IMR-90 (cell line): ENCODE results near the gene EEF2K. TPM values are rescaled to one million over a fixed set of nuclear protein-coding genes. Genes with fewer than 3 reads are reported as not detected.

Experiments
- ATAC-seq: fragments of 200-7000 bp; cut with Tn5 transposase; 2 replicates; pipeline ENCODE4 v1.9.1; 2020; ENCODE audit warnings: low read depth, mild to moderate bottlenecking, moderate library complexity
- BruUV-seq: library from RNA; stranded (reverse); fragments of 400-500 nt; replicated peaks from 2 replicates; lab custom pipeline; 2021; lab: Mats Ljungman, UMichigan
- CTCF ChIA-PET: fragments of 300-600 bp; formaldehyde crosslinking; extraction: SDS; loops from one replicate; lab custom pipeline; 2021; ENCODE audit warnings: antibody characterized with exemption; lab: Yijun Ruan, JAX
- POLR2A ChIA-PET: fragments of 300-600 bp; sonication (Branson Sonifier 250); formaldehyde crosslinking; loops from one replicate; lab custom pipeline; 2022; ENCODE audit warnings: antibody characterized with exemption; ENCODE audit not compliant: unreplicated experiment; lab: Charles Lee
- DNase-seq: peaks from one replicate; pipeline ENCODE4 v3.0.0; 2013
- H2AFZ ChIP-seq: replicated peaks from 2 replicates; pipeline ENCODE3; 2013; ENCODE audit warnings: low read length, mild to moderate bottlenecking; ENCODE audit not compliant: poor library complexity
- H2AK5ac ChIP-seq: 2 replicates; pipeline ENCODE4 v1.6.1; 2013; ENCODE audit warnings: low read depth, low read length, inconsistent platforms
- H2AK9ac ChIP-seq: replicated peaks from 2 replicates; pipeline ENCODE3; 2013; ENCODE audit warnings: mild to moderate bottlenecking, low read depth, low read length, moderate library complexity; ENCODE audit not compliant: poor library complexity
- H2BK120ac ChIP-seq: 2 replicates; pipeline ENCODE4 v1.6.1; 2013; ENCODE audit warnings: low read depth, low read length, inconsistent platforms
- H2BK15ac ChIP-seq: 3 replicates; pipeline ENCODE4 v1.6.1; 2013; ENCODE audit warnings: low read depth, low read length, inconsistent platforms
- H2BK20ac ChIP-seq: 2 replicates; pipeline ENCODE4 v1.6.1; 2013; ENCODE audit warnings: low read depth, mild to moderate bottlenecking, inconsistent platforms, low read length, moderate library complexity
- H2BK5ac ChIP-seq: 2 replicates; pipeline ENCODE4 v1.6.1; 2013; ENCODE audit warnings: mild to moderate bottlenecking, low read depth, low read length, inconsistent platforms; ENCODE audit not compliant: poor library complexity, severe bottlenecking
- H3K14ac ChIP-seq: replicated peaks from 2 replicates; pipeline ENCODE4 v1.6.1; 2013; ENCODE audit warnings: low read depth, low read length, inconsistent platforms
- H3K18ac ChIP-seq: 2 replicates; pipeline ENCODE4 v1.6.1; 2013; ENCODE audit warnings: low read depth, low read length, control low read depth
- H3K23ac ChIP-seq: 2 replicates; pipeline ENCODE4 v1.6.1; 2013; ENCODE audit warnings: low read depth, low read length, inconsistent platforms
- H3K27ac ChIP-seq: 2 replicates; pipeline ENCODE4 v1.5.1; 2013; ENCODE audit warnings: mild to moderate bottlenecking, control low read depth, low read length; ENCODE audit not compliant: insufficient read depth
- H3K27me3 ChIP-seq: 2 replicates; pipeline ENCODE4 v1.6.1; 2013; ENCODE audit warnings: low read length; ENCODE audit not compliant: control insufficient read depth, insufficient read depth
- H3K36me3 ChIP-seq: 2 replicates; pipeline ENCODE4 v1.6.1; 2013; ENCODE audit warnings: low read length, mixed read lengths; ENCODE audit not compliant: control insufficient read depth, insufficient read depth
- H3K4ac ChIP-seq: 2 replicates; pipeline ENCODE4 v1.6.1; 2013; ENCODE audit warnings: low read depth, low read length, inconsistent platforms
- H3K4me1 ChIP-seq: 2 replicates; pipeline ENCODE4 v1.6.1; 2013; ENCODE audit warnings: low read length, mixed read lengths; ENCODE audit not compliant: control insufficient read depth, insufficient read depth
- H3K4me2 ChIP-seq: 2 replicates; pipeline ENCODE4 v1.6.1; 2013; ENCODE audit warnings: low read depth, mild to moderate bottlenecking, control low read depth, low read length, moderate library complexity
- H3K4me3 ChIP-seq: 2 replicates; pipeline ENCODE4 v1.5.1; 2013; ENCODE audit warnings: low read depth, mild to moderate bottlenecking, control low read depth, low read length, moderate library complexity; ENCODE audit not compliant: insufficient read depth
- H3K56ac ChIP-seq: 2 replicates; pipeline ENCODE4 v1.6.1; 2013; ENCODE audit warnings: low read length, inconsistent platforms; ENCODE audit not compliant: insufficient read depth; ENCODE audit errors: extremely low read depth
- H3K79me1 ChIP-seq, 2 experiments: 2 replicates each; pipeline ENCODE4 v1.6.1; 2013; ENCODE audit warnings: low read length in 2 of 2, inconsistent platforms in 1 of 2, low read depth in 1 of 2
- H3K9ac ChIP-seq: 2 replicates; pipeline ENCODE4 v1.6.1; 2013; ENCODE audit warnings: low read depth, low read length, control low read depth
- H3K9me1 ChIP-seq: 2 replicates; pipeline ENCODE4 v1.6.1; 2013; ENCODE audit warnings: low read length, inconsistent platforms; ENCODE audit not compliant: insufficient read depth
- H3K9me3 ChIP-seq: 2 replicates; pipeline ENCODE4 v1.6.1; 2013; ENCODE audit warnings: low read length; ENCODE audit not compliant: control insufficient read depth, insufficient read depth
- H4K20me1 ChIP-seq: 2 replicates; pipeline ENCODE4 v1.6.1; 2013; ENCODE audit warnings: low read length, inconsistent platforms; ENCODE audit not compliant: insufficient read depth
- H4K5ac ChIP-seq: 2 replicates; pipeline ENCODE4 v1.6.1; 2013; ENCODE audit warnings: mild to moderate bottlenecking, low read depth, low read length, control low read depth
- H4K8ac ChIP-seq, 2 experiments: 2 replicates each; pipeline ENCODE4 v1.6.1; 2013; ENCODE audit warnings: low read depth in 2 of 2, low read length in 2 of 2, control low read depth in 1 of 2, inconsistent platforms in 1 of 2
- H4K91ac ChIP-seq: 2 replicates; pipeline ENCODE4 v1.6.1; 2013; ENCODE audit warnings: low read depth, low read length, inconsistent platforms; ENCODE audit not compliant: insufficient read depth
- BHLHE40 ChIP-seq: fragments of 150-350 bp; IDR thresholded peaks from 2 replicates; pipeline ENCODE4 v1.6.1; 2016; ENCODE audit warnings: mild to moderate bottlenecking, low read depth, low read length
- CEBPB ChIP-seq: IDR thresholded peaks from 2 replicates; pipeline ENCODE4 v1.6.1; 2012; ENCODE audit warnings: low read depth, low read length, improper control_type of control experiment
- CHD1 ChIP-seq: IDR thresholded peaks from 2 replicates; pipeline ENCODE4 v1.6.1; 2012; ENCODE audit warnings: low read depth, low read length, improper control_type of control experiment
- MXI1 ChIP-seq: IDR thresholded peaks from 2 replicates; pipeline ENCODE4 v1.6.1; 2012; ENCODE audit warnings: low read depth, mild to moderate bottlenecking, low read length, moderate library complexity, borderline replicate concordance
- RAD21 ChIP-seq: IDR thresholded peaks from 2 replicates; pipeline ENCODE4 v1.6.1; 2012; ENCODE audit warnings: low read length, improper control_type of control experiment
- WGBS, 2 experiments: methylation state at CpG; one replicate each; pipeline versions ENCODE4 v1.1.5 to v1.1.7; 2013; ENCODE audit warnings: missing lambda C conversion rate in 2 of 2; ENCODE audit not compliant: insufficient read length in 1 of 2; ENCODE audit errors: extremely low coverage in 2 of 2; 5-methylcytosine and 5-hydroxymethylcytosine counted together
- dilution Hi-C: fragments of 300-500 bp; cut with HindIII; formaldehyde crosslinking; loops from one replicate; pipeline ENCODE4 v1.14.3; 2018; ENCODE audit warnings: low sequenced_read_pairs; ENCODE audit not compliant: unreplicated experiment
- in situ Hi-C: fragments of 300-500 bp; cut with MboI; formaldehyde crosslinking; loops from 3 replicates; pipeline ENCODE4 v1.14.3; 2019; ENCODE audit warnings: low sequenced_read_pairs, inconsistent platforms, mixed read lengths
- intact Hi-C: fragments of 100-400 bp; cut with micrococcal nuclease; formaldehyde crosslinking; loops from 2 replicates; pipeline ENCODE4 v1.10.0; 2022
- polyA plus RNA-seq, 3 experiments: library from polyadenylated mRNA; depleted of rRNA; stranded (reverse); fragments of >200 nt; gene quantifications; 2 replicates each; pipeline ENCODE4 v1.2.3, GENCODE V29; 2012; ENCODE audit warnings: low replicate concordance in 1 of 3
- total RNA-seq: library from RNA; depleted of rRNA; stranded (reverse); fragments of >200 nt; gene quantifications from 2 replicates; pipeline ENCODE4 v1.2.3, GENCODE V29; 2012
- TF ChIP-seq, protein P1 (sequence below): fragments of 150-350 bp; IDR thresholded peaks from 2 replicates; pipeline ENCODE4 v1.6.1; 2016; ENCODE audit warnings: low read depth, mild to moderate bottlenecking, low read length, moderate library complexity, borderline replicate concordance
- TF ChIP-seq, protein P2 (sequence below): fragments of 150-350 bp; IDR thresholded peaks from 2 replicates; pipeline ENCODE4 v1.6.1; 2017; ENCODE audit warnings: mild to moderate bottlenecking, antibody characterized with exemption, low read length, low read depth
- TF ChIP-seq, protein P3 (sequence below): conservative IDR thresholded peaks from 2 replicates; pipeline ENCODE4 v1.5.1; 2012; ENCODE audit warnings: mild to moderate bottlenecking, low read depth, low read length, improper control_type of control experiment

Gene EEF2K
- total and polyA plus RNA-seq, 2 of the 4 experiments (the other 2 are of a cell fraction): 9.7 to 16.5 TPM

DNA sequence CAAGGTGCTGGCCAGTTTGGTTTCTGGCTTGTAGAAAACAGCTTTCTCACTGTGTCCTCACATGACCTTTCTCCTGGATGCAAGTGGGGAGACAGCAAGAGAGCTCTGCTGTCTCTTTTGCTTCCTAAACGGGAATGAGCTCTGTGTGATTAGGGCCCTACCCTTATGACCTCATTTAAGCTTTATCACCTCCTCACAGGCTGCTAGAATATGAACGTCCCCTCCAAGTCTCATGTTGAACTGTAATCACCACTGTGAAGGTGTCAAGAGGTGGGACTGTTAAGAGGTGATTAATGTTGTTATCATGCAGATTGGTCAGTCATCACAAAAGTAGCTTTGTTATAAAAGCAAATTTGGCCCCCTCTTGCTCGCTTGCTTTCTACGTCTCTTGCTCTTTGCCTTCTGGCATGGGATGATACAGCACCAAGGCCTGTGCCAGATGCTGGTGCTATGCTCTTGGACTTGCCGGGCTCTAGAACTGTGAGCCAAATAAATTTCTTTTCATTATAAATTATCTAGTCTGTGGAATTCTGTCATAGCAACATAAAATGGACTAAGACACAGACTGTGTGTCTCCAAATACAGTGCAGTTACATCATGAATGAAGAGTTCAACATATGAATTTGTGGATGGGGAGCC, 76.3 kb downstream of the EEF2K start:
- Histone ChIP-seq H3K56ac (no peak overlapping the region), H3K4me3 (no peak overlapping the region), H3K4me1 (peaks cover 3% of the 10 kb centered on the region; the same call in 1 of the 2 replicates), H3K9me1 (peaks cover 3% of the 10 kb centered on the region; the same call in 1 of the 2 replicates), H3K27me3 (no peaks in the 10 kb centered on the region), H3K79me1 (no peaks in the 10 kb centered on the region), H3K14ac (no peak overlapping the region), H3K9me3 (0 out of 2 replicates have a peak, but pooled peaks cover 2% of the 10 kb centered on the region), H2AK5ac (no peak overlapping the region), H3K36me3 (peaks cover 30% of the 10 kb centered on the region), H3K4me2 (no peak overlapping the region), H2BK5ac (no peak overlapping the region), H2AK9ac (no peak overlapping the region), H4K5ac (no peak overlapping the region), H3K9ac (no peak overlapping the region), H3K18ac (no peak overlapping the region), H2BK20ac (no peak overlapping the region), H2BK120ac (no peak overlapping the region), H4K91ac (no peak overlapping the region), H2BK15ac (no peak overlapping the region), H3K23ac (no peak overlapping the region), H3K27ac (no peak overlapping the region), H2AFZ (no peak overlapping the region), H3K4ac (no peak overlapping the region), H4K8ac (no peak overlapping the region), H4K20me1 (no peaks in the 10 kb centered on the region)
- no TSS peak for BruUV-seq
- intact Hi-C loops: no loop called here
- TF ChIP-seq BHLHE40: no peak
- TF ChIP-seq CHD1: no peak
- TF ChIP-seq, protein P1, sequence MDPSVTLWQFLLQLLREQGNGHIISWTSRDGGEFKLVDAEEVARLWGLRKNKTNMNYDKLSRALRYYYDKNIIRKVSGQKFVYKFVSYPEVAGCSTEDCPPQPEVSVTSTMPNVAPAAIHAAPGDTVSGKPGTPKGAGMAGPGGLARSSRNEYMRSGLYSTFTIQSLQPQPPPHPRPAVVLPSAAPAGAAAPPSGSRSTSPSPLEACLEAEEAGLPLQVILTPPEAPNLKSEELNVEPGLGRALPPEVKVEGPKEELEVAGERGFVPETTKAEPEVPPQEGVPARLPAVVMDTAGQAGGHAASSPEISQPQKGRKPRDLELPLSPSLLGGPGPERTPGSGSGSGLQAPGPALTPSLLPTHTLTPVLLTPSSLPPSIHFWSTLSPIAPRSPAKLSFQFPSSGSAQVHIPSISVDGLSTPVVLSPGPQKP: no peak
- TF ChIP-seq, protein P2, sequence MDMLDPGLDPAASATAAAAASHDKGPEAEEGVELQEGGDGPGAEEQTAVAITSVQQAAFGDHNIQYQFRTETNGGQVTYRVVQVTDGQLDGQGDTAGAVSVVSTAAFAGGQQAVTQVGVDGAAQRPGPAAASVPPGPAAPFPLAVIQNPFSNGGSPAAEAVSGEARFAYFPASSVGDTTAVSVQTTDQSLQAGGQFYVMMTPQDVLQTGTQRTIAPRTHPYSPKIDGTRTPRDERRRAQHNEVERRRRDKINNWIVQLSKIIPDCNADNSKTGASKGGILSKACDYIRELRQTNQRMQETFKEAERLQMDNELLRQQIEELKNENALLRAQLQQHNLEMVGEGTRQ: no peak
- TF ChIP-seq MXI1: no peak
- TF ChIP-seq CEBPB: no peak
- TF ChIP-seq RAD21: no peak
- TF ChIP-seq, protein P3, sequence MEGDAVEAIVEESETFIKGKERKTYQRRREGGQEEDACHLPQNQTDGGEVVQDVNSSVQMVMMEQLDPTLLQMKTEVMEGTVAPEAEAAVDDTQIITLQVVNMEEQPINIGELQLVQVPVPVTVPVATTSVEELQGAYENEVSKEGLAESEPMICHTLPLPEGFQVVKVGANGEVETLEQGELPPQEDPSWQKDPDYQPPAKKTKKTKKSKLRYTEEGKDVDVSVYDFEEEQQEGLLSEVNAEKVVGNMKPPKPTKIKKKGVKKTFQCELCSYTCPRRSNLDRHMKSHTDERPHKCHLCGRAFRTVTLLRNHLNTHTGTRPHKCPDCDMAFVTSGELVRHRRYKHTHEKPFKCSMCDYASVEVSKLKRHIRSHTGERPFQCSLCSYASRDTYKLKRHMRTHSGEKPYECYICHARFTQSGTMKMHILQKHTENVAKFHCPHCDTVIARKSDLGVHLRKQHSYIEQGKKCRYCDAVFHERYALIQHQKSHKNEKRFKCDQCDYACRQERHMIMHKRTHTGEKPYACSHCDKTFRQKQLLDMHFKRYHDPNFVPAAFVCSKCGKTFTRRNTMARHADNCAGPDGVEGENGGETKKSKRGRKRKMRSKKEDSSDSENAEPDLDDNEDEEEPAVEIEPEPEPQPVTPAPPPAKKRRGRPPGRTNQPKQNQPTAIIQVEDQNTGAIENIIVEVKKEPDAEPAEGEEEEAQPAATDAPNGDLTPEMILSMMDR: no peak
- dilution Hi-C loops: no loop called here
- 90% methylated on average over 2 of the region's 5 CpGs; no CpG with 5 or more reads in 1 of the 2 experiments for WGBS, 2 experiments
- POLR2A ChIA-PET: no interaction called here
- CTCF ChIA-PET: interaction anchor here (0.6 to 1.0 kb wide), 2 partner anchors 18 to 60 kb away, joined by 3 to 5 read pairs; no protein-coding TSS in a partner anchor
- ATAC-seq (no peak), DNase-seq (no peak)
- in situ Hi-C loops: no loop called here
